ENCODE measurements around the gene LRIG1. TPM values are rescaled to one million over a fixed set of nuclear protein-coding genes. Genes with fewer than 3 reads are reported as not detected.

The LRIG1 gene
- total and polyA plus RNA-seq, 9 of the 15 experiments (the other 6 are each of a cell fraction or from before 2014, with no cell fraction given), result 0.05 to 0.38 (median 0.13) TPM; not detected in 3

DNA sequence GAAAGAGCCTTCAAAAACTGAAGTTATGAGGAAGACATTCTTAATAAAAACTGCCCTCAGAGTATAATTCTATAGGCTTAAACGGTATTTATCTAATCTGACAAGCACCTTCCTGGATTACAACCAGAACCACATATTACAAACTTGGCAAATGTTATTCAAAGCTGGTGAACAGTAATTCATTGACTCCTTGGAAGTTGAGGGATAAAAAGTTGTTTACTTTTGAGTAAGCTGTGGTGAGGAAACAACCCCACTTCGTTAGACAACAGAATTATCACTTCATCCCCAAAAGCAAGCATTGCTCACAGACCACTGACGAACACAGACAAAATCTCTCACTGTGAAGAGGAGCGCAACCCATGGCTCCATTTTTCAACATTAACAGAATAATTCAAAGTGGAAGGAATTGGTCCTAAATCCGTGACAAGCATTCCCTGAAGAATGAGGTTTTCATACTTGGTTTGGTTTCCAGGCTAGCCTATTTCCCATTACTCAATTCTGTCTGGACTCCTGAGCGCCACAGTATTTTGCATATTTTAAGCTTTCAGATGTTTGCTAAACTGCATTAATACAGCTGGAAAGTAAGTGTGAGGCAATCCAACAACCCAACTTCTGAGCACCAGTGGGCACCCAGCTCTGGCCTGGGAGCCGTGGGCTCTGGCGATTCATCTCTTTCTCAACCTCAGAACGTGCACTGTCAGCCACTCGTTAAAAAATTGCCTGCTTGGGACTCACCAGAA, 32.7 kb downstream of the LRIG1 start (continued):
- TF ChIP-seq, protein P1, sequence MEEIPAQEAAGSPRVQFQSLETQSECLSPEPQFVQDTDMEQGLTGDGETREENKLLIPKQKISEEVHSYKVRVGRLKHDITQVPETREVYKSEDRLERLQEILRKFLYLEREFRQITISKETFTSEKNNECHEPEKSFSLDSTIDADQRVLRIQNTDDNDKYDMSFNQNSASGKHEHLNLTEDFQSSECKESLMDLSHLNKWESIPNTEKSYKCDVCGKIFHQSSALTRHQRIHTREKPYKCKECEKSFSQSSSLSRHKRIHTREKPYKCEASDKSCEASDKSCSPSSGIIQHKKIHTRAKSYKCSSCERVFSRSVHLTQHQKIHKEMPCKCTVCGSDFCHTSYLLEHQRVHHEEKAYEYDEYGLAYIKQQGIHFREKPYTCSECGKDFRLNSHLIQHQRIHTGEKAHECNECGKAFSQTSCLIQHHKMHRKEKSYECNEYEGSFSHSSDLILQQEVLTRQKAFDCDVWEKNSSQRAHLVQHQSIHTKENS (CRISPR knock-in tag; IDR thresholded peaks at IDR 0.05), result no peak
- TF ChIP-seq ZNF79 (CRISPR knock-in tag; IDR thresholded peaks at IDR 0.05; ENCODE audit: low read depth) (no peak), MCM5 (IDR thresholded peaks at IDR 0.05; ENCODE audit: low read depth) (no peak), ZNF239 (CRISPR knock-in tag; IDR thresholded peaks at IDR 0.05) (no peak), SP1 (CRISPR knock-in tag; IDR thresholded peaks at IDR 0.05) (no peak), SMAD1 (IDR thresholded peaks at IDR 0.05; ENCODE audit: low read depth, low read length, partially characterized antibody) (no peak), TFAM (CRISPR knock-in tag; conservative IDR thresholded peaks at IDR 0.05) (no peak), NRF1 (conservative IDR thresholded peaks at IDR 0.05 in 1 of 2, IDR thresholded peaks at IDR 0.05 in 1 of 2) (no peak)
- TF ChIP-seq, protein P2, sequence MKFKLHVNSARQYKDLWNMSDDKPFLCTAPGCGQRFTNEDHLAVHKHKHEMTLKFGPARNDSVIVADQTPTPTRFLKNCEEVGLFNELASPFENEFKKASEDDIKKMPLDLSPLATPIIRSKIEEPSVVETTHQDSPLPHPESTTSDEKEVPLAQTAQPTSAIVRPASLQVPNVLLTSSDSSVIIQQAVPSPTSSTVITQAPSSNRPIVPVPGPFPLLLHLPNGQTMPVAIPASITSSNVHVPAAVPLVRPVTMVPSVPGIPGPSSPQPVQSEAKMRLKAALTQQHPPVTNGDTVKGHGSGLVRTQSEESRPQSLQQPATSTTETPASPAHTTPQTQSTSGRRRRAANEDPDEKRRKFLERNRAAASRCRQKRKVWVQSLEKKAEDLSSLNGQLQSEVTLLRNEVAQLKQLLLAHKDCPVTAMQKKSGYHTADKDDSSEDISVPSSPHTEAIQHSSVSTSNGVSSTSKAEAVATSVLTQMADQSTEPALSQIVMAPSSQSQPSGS (CRISPR knock-in tag; IDR thresholded peaks at IDR 0.05), result no peak
